H1 (cell line): Measurements from ENCODE around the gene P3H3.

Experiments used
- CTCF ChIP-seq, 3 experiments: IDR thresholded peaks; 1 replicate in 2 of 3; 2 replicates in 1 of 3; pipeline versions ENCODE4 v1.5.1 to v1.6.1; 2011; ENCODE audit warnings: low read length in 3 of 3, mild to moderate bottlenecking in 3 of 3, inconsistent platforms in 2 of 3, low read depth in 1 of 3, moderate library complexity in 1 of 3; ENCODE audit not compliant: insufficient read depth in 1 of 3; ENCODE audit errors: control extremely low read depth in 1 of 3
- EP300 ChIP-seq, 2 experiments: IDR thresholded peaks; 1 replicate in 1 of 2; 2 replicates in 1 of 2; pipeline ENCODE4 v1.6.1; 2011 to 2012; ENCODE audit warnings: low read depth in 2 of 2, low read length in 2 of 2, mild to moderate bottlenecking in 2 of 2, borderline replicate concordance in 1 of 2, inconsistent platforms in 1 of 2, moderate library complexity in 1 of 2
- NRF1 ChIP-seq: IDR thresholded peaks from 2 replicates; pipeline ENCODE4 v1.6.1; 2011; ENCODE audit warnings: mild to moderate bottlenecking, low read depth, low read length, improper control_type of control experiment

- no peak for TF ChIP-seq CTCF (IDR thresholded peaks at IDR 0.05; ENCODE audit: control extremely low read depth in 1 of 3, insufficient read depth in 1 of 3, low read depth in 1 of 3, low read length in 3 of 3)
- TF ChIP-seq NRF1: no peak
- TF ChIP-seq EP300 (IDR thresholded peaks at IDR 0.05; ENCODE audit: borderline replicate concordance in 1 of 2, low read depth in 2 of 2, low read length in 2 of 2): no peak
These were observed 14.8 kb upstream of the P3H3 start for GRCh38 chr12:6813363-6813762.
